ENCODE data around the gene ZBTB47.
A peak's percentile ranks its signal among the peaks of the same experiment; 100 is the strongest.

ZBTB47 gene

DNA sequence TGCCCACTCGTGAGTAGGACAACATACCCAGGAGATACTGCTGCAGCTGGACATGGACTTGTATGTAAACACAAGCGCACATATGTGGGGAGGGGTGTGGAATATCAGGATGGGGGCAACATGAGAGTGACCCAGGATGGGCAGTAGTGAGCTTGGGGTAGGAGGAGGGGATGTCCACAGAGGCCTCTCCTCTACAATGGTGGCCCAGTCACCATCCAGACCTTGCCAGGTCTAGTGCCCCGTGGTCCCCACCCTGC is 266 bp upstream of the ZBTB47 start:
- no peak for DNase-seq

DNA sequence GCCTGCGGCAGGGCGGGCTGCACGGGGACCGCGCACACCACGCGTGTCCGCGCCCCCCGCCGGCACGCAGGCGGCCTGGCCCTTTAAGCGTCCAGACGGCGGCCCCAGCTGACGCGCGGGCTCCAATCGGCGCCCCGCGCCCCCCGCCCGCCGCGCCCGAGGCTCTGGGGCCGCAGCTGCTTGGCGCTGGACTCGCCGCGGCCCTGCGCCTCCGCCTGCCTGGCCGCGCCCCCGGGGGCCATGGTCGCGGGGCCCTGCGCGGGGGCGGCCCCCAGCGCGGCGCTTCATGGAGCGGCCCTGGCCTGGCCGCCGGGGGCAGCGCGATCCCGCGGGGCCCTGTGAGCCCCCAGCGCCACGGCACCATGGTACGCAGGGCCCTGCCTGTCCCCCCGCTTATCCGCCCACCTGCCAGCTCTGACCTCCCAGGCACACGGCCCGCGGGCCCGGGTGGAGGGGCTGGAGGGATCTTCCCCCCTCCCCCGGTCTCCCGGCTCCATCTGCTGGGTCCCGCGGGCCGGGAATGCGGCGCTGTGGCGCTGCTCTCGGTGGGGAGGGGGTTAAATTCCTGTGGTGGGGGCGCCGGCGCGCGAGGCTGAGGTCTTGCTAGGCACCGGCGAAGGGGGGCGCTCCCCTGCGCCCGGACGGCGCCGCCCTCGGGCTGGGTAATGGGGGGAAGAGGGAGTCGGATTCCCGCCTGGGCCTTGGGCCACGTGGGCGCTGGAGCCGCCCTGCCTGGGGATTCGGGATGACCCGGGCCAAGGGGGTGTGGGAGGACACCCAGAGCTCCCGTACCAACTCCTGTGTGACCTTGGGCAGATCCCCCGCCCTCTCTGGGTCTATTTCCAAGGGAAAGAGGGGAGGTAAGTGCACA is 1.1 kb downstream of the ZBTB47 start:
- peak; percentile 89 for DNase-seq

DNA sequence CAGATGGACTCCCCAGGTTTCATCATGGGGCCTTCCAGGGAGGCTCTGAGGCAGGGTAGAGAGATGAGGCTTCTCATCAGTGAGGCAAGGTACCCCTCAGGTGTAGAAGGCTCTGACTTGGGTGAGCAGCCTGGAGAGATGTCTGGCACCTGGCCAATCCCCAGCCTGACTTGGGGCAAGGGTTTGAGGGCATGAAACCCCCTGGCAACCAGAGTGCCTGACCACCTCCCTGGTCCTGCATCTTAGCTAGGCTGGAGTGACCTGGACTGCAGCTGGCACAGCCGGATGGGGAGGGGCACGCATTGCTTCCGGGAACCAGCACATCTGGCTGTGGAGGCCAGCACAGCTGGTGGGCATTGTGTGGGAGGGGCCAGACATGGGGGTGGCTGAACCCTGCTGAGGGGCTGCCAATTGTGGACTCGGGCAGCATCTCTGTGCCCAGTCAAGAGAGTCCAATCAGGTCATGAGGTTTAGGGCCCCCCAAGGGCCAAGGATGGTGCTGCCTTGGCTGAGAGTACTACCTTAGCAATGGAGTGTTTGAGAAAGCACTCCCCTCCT is 1.9 kb downstream of the ZBTB47 start:
- DNase-seq = peak; percentile 54

DNA sequence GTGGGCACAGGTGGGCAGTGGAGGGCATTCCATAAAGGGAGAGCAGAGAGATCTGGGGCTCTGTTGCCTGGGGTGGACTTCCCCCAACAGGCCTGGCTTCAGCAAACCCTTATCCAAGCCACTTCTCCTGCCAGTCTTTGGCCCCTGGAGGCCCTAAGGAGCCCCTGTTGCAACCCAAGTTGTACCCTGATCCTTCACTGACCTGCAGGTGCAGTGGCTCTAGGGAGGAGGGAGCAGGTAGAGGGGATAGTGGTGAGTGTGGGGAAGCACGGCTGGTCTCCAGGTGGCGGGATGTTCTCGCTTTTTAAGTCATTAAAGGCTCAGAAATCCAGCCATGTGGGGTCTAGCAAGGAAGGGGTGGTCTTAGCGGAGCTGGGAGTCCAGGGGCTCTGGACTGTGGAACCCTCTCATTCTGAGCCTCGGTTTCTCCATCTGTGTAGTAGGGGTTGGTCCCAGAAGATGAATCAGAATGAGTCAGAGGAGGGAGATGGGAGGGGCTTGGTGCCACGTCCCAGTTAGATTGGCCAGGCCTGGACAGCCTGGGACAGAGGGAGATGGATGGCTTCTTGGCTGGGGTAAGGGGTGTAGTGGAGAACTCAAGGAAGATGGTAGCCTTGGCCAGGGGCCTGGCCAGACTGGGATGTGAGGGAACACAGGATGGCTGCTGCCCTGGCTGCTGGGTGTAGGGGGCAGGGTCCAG is 2.6 kb downstream of the ZBTB47 start:
- peak; percentile 57 for DNase-seq

DNA sequence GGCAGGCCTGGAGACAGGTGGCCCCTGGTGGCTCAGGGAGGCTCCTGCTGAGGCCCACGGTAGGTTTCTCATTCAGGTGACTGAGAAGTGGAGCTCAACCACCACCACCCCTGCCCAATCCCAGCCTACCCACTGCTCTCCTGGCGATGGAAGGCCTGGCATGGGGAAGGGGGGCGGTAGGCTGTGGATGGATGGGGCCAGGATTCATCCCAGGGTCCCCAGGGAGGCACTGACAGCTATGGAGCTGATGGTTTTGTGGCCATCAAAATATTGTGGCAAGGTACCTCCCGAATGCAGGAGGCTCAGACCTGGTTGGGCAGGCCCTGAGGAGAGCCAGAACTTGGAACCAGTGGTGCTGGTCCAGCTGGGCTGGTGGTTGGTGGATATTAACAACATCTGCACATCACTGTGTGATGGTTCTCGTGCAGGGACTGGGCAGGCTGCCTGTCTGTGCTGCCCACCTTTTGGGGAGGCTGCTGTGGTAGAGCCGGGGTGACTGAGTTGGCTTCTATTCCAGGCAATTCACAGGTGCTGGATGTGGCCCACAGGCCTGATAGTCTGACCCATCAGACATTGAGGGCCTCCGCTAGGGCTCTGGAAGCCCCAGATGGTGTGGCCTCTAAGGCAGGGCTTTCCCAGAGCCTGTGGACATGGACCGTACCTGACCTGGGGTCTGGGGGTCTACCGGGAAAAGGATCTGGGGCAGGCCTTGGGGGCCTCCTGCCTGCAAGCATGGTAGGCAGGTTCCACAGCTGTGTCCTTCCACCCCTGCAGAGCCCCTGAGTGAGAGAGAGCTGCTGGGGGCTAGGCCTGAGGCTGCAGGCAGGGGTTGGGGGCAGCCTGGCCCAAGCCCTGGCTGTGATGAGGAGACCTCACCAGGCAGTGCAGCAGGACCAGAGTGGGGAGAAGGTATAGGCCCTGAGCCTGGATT is 3.4 kb downstream of the ZBTB47 start:
- DNase-seq = peak; percentile 50

DNA sequence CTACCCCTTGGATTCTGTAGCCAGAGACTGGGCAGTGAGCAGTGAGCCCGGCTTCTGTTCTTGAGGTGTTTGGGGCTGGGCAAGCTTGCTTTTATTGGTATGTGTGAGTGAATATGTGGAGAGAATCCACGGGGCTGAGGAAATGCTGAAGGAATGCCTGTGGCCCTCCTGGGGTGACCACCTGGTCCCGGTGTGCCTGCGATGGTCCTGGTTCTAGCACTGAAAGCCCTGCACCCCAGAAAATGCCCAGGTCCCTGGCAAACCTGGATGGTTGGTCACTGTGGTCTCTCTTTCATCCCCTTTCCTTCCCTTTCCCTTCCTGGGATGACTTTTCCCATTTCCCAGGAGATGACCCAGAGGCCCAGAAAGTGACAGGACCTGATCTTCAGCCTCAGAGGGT is 4.2 kb downstream of the ZBTB47 start:
- DNase-seq = no peak

DNA sequence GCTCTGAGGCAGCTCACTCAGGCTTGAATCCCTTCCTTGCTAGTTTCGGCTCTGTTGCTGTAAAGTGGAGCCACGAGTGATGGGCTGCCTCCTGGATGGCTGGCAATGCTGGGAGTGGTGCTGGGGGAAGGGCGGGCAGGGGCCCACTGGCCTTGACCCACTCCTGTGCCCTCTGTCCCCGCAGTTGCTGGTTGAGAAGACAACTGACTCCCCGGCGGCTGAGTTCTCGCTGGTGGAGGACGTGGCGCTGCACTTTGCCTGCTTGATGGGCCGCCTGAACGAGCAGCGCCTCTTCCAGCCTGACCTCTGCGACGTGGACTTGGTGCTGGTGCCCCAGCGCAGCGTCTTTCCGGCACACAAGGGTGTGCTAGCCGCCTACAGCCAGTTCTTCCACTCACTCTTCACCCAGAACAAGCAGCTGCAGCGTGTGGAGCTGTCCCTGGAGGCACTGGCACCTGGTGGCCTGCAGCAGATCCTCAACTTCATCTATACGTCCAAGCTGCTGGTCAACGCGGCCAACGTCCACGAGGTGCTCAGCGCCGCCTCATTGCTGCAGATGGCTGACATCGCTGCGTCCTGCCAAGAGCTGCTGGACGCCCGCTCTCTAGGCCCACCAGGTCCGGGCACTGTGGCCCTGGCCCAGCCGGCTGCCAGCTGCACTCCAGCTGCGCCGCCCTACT is 4.7 kb downstream of the ZBTB47 start:
- DNase-seq = peak; percentile 60

DNA sequence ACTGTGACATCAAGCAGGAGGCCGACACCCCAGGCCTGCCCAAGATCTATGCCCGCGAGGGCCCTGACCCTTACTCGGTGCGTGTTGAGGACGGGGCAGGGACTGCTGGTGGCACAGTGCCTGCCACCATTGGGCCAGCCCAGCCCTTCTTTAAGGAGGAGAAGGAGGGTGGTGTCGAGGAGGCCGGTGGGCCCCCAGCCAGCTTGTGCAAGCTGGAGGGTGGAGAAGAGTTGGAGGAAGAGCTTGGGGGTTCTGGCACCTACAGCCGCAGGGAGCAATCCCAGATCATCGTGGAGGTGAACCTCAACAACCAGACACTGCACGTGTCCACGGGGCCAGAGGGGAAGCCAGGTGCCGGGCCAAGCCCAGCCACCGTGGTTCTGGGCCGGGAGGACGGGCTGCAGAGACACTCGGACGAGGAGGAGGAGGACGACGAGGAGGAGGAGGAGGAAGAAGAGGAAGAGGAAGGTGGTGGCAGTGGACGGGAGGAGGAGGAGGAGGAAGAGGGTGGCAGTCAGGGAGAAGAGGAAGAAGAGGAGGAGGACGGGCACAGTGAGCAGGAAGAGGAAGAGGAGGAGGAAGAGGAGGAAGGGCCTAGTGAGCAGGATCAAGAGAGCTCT is 5.4 kb downstream of the ZBTB47 start:
- peak; percentile 45 for DNase-seq

DNA sequence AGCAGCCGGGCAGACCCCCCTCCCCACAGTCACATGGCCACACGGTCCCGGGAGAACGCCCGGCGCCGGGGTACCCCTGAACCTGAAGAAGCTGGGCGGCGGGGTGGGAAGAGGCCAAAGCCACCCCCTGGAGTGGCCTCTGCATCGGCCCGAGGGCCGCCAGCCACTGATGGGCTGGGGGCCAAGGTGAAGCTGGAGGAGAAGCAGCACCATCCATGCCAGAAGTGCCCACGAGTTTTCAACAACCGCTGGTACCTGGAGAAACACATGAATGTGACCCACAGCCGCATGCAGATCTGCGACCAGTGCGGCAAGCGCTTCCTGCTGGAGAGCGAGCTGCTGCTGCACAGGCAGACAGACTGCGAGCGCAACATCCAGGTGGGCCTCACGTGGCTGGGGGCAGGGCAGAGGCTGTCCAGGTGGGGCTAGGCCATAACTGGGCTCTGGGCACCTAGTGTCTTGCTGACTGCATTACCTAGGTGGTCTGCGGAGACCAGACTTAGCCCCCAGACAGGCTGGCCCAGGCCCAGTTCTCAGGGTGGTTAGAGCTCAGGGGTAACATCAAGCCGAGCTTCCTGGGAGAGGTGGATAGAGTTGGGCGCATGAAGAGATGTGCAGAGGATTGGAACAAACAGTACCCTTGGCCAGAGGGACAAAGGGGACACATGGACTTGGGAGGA is 6.1 kb downstream of the ZBTB47 start:
- peak; percentile 55 for DNase-seq

DNA sequence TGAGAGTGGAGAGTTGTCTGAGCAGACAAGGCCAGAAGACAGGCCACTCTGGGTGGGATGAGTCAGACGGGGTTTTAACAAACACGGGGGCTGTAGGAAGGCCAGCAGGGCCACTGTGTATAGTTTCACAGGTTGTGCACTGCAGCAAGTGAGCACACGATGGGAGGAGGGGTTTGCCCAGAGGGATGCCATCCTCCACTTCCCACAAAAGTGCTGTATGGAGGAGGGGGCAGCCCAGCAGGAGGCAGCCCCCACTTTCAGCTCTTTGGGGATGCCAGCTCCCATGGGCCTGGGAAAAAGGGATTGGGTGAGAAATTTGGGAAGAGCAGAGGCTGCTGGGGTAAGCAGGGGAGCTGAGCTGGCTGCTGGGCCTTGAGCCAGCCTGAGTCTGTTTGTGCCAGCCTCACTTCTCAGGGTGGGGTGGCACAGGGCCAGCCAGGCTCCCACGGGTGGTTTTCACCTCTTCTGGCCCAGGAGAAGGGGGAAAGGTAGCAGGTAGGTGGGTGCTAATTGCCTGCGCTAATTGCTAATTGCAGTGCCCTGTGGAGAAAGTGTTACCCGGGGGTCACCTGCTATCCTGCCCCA is 6.7 kb downstream of the ZBTB47 start:
- DNase-seq = peak; percentile 56

DNA sequence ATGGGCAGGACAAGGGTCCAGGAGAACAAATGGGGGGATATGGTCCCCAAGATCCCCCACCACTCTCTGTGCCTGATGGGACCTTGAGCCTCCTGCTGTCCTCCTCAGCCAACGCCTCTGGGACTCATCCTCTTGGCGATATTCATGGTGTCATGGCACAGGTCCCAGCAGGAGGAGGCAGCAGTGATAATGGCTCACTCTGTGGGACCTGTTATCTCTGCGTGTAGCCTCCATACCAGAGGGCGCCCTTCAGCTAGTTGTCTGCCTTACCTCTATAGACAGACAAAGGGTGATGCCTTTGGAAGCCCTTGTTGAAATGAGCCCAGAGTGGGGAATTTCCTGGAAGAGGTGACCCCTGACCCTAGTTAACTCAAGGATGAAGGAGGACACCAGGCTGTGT is 7.4 kb downstream of the ZBTB47 start:
- peak; percentile 53 for DNase-seq

DNA sequence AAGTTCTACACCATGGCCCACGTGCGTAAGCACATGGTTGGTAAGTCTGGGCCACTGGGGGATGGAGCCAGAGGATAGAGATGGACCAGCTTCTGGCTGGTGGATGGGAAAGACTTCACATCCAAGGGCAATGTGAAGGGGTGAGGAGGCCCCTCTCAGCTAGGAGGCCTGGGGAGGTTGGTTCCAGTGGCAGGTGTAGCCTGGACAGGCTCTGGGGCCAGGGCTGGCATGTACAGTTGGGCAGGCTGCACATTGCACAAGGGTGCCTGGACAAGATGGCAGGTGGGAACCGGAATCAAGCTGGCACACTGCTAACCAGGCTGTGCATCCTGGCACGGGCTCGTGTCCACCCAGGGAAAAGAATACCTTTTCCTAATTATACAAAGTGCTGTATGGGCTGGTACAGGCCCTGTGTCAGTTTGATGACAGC is 8.1 kb downstream of the ZBTB47 start:
- peak; percentile 35 for DNase-seq

DNA sequence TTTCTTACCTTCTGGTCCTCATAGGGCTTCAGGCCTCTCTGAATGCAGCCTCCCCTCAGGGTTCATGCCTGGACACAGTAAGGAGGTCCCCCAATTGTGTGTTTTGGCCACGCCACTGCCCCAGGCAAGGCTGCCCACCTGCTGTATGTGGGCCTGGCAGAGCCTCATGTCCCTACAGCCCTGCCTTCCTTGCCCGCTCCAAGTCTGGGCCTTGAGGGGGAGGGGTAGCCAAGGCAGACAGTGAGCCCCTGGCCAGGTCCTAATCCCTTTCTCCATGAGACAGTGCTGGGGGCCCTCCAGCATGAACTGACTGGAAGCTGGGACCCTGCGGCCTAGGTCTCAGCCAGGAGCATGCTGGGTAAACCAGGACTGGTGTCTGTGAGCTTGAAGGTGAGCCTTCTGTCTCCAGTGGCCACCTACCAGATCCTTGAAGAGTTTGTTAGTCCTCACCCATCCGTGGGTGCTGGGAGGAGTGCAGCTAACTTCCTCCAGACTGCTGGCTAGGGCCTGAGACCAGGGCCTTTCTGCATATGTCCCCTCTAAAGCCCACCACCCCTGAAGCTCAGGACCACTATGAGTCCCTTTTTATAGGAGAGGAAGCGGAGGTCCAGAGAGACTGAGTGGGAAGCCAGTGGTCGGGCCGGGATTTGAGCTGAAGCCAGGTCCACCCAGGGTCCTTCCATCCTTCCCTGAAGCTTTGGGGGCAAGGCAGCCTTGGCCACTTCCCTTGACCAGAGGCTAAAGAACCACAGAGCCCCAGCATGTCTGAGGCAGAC is 8.7 kb downstream of the ZBTB47 start:
- DNase-seq = peak; percentile 44

DNA sequence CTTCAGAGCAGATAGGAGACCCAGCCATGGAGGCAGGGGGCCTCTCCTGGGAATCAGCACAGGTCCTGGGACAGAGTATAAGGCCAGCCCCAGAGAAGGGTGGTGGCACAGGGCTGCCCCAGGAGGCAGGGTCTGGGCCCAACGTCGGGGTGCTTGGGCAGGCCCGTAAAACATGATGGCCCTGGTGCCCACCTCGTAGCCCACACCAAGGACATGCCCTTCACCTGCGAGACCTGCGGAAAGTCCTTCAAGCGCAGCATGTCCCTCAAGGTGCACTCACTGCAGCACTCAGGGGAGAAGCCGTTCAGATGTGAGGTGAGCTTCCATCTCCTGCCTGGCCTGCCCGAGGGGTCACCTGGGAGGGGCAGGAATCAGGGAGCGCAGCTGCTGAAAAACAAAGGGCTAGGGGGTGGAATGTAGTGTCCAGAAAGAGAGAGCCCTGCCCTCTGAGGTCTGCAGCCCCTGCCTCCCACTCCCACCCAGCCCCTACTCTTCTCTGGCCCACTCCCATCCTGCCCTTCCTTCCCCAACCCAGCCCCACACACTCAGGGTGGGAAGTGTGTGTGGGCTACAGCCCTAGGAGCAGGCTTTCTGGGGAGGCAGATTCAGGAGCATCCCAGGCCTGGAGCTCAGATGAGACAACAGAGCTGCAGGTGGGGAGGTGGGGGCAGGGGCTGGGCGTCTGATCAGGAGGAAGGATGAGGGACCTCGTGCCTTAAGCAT is 9.5 kb downstream of the ZBTB47 start:
- DNase-seq = peak; percentile 42

DNA sequence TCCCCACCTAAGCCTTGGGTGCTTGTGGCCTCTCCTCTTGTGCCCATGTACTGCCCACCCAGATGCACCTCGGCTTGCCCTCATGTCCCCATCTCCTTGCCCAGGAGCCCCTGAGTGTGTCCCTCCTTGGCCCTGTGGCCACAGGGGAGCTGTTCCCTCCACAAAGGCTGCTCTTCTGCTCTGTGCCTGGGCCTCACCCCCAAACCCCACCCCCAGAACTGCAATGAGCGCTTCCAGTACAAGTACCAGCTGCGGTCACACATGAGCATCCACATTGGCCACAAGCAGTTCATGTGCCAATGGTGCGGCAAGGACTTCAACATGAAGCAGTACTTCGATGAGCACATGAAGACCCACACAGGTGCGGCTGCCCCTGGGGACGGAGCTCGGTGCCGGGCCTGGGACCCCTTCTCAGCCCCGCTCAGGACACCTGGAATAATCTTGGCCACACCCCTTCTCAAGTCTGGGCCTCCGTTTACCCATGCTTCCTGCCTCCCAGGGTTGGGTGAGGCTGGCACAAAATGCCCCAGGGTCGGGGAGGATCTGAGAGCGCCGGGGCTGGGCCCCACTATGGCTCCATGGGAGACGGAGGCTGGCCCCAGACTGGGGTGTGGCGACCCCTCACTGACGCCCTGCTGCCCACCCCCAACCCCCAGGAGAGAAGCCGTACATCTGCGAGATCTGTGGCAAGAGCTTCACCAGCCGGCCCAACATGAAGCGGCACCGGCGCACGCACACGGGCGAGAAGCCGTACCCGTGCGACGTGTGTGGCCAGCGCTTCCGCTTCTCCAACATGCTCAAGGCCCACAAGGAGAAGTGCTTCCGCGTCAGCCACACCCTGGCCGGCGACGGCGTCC is 10.3 kb downstream of the ZBTB47 start:
- peak; percentile 44 for DNase-seq

DNA sequence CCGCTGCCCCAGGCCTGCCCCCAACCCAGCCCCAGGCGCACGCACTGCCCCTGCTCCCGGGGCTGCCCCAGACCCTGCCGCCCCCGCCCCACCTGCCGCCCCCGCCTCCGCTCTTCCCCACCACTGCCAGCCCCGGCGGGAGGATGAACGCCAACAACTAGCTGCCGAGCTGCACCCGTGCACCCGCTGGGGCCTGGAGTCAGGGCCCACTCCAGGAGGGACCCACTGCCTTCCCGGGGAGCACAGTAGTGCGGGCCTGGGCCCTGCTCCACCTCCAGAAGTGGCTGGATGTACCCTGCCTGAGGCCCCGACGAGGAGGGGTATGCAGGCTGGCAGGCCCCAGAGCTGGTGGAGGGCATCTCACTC is 10.9 kb downstream of the ZBTB47 start:
- peak; percentile 20 for DNase-seq

DNA sequence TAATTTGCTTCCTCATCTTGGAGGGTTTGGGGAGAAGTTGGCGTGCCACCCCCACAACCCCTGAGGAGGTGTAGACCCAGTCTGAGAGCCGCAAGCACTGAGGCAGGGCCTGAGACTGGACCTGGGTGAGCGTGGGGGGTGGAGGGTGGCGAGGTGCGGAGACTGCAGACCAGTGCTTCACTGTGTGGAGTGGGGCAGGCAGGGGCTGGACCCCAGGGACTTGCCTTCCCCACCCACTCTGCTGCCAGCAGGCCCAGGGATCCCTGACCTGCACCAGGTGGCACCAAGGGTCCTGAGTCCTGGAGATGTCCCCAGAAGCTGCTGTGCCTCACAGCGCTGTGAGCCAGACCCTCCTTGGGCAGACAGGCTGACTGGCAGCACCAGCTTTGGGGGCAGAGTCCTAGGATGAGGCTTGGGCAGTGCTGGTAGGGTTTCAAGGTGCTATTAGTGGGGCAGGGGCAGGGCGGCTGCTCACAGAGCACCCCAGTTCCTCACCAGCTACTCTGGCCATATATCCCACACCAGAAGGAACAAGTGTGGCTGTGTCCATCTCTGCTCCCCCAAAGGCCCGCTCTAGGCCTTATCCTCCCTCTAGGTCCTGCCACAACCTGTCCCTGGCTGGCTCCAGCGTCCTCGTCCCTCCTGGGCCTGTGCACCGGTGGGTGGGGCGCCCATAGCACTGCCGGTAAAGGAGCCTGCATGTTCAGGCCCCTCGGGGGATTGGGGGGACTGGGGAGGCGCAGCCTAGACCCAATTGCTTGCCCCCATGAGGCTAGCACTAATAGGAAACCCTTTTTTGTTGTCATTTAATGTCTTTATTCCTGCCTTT is 11.8 kb downstream of the ZBTB47 start:
- DNase-seq = peak; percentile 43

DNA sequence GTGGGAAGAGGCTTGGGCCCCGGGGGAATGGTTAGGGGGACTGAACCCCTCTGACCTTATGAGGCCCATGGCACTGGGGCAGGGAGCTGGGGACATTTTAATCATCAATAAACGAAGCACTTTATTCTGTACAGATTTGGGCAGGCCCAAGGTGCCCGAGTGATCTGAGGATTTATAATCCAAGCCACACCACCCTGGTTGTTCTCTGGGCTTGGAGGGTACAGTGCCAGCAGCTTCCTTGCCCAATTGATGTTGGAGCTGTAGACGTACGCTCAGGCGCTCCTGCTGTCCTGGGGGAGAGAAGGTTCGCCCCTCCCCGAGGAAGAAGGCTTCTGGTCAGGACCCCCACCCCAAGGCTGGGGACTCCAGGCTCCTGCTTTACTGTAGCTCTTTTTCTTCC is 12.5 kb downstream of the ZBTB47 start:
- DNase-seq = peak; percentile 21

Data from islet precursor cell (in vitro differentiated cells).